ENCODE results near the gene SRC. TPM values are rescaled to one million over a fixed set of nuclear protein-coding genes. Genes with fewer than 3 reads are reported as not detected.

Gene SRC
- total and polyA plus RNA-seq, 2 donors (not counting 3 experiments of a cell fraction or from before 2014, with no cell fraction given), result 22.6 to 29.4 TPM

GRCh38 chr20:37315021-37315451 lies 30.9 kb upstream of the SRC start:
- DNase-seq (ENCODE audit: low read depth, low spot score) (no peak), FAIRE-seq (no peak)
- Histone ChIP-seq H3K27me3 (ENCODE audit: control insufficient read depth in 2 of 2, insufficient read depth in 2 of 2, low read length in 2 of 2) (no peaks in the 10 kb centered on the region), H3K9ac (replicated peaks; ENCODE audit: extremely low read depth, insufficient read depth, low read length) (no peak overlapping the region), H3K9me3 (replicated peaks; ENCODE audit: control insufficient read depth, insufficient read depth, low read length) (no peaks in the 10 kb centered on the region), H3K36me3 (ENCODE audit: control insufficient read depth in 2 of 2, extremely low read depth in 1 of 2, insufficient read depth in 2 of 2, low read length in 2 of 2) (peaks cover 0 to 5% of the 10 kb centered on the region in 2 experiments), H3K9me1 (replicated peaks; ENCODE audit: control insufficient read depth, extremely low read depth, insufficient read depth, low read length) (no peaks in the 10 kb centered on the region), H3K4me3 (replicated peaks in 1 of 3; ENCODE audit: insufficient read depth in 1 of 3, low read depth in 1 of 3, low read length in 3 of 3) (no peak overlapping the region), H3K27ac (ENCODE audit: insufficient read depth, low read depth, low read length) (no peak overlapping the region), H2AFZ (ENCODE audit: low read depth, low read length) (no peak overlapping the region), H3K4me1 (ENCODE audit: control insufficient read depth, extremely low read depth, insufficient read depth, low read length) (no peaks in the 10 kb centered on the region), H3K79me2 (ENCODE audit: control insufficient read depth, insufficient read depth, low read length) (peaks cover 2% of the 10 kb centered on the region), H3K4me2 (ENCODE audit: insufficient read depth, low read length) (no peak overlapping the region), H4K20me1 (replicated peaks; ENCODE audit: control insufficient read depth, extremely low read depth, insufficient read depth, low read length) (no peaks in the 10 kb centered on the region)
- POLR2A ChIA-PET, result interaction anchor here (0.5 kb wide), 1 partner anchor 51 kb away, joined by 5 read pairs; no protein-coding TSS in a partner anchor
- no TSS peak for BruUV-seq (replicated peaks)
- CTCF ChIA-PET, result no interaction called here
- dilution Hi-C loops (cut with MboI; ENCODE audit: extremely low pct_ligation_motif_present, low sequenced_read_pairs) (no loop called here), intact Hi-C loops (cut with micrococcal nuclease) (no loop called here)
- no peak for TF ChIP-seq MAX (IDR thresholded peaks at IDR 0.05; ENCODE audit: insufficient read depth, insufficient read length)
- no peak for TF ChIP-seq JUN (IDR thresholded peaks at IDR 0.05; ENCODE audit: borderline replicate concordance, insufficient read depth, insufficient read length, low read depth)
- TF ChIP-seq FOS (IDR thresholded peaks at IDR 0.05; ENCODE audit: borderline replicate concordance, insufficient read depth, low read length), result no peak
- TF ChIP-seq POLR2A (IDR thresholded peaks at IDR 0.05; ENCODE audit: low read depth, low read length), result no peak
- TF ChIP-seq GATA2 (IDR thresholded peaks at IDR 0.05; ENCODE audit: insufficient read depth, insufficient read length, low read depth, low read length), result no peak
- no peak for TF ChIP-seq MYC (IDR thresholded peaks at IDR 0.05; ENCODE audit: low read depth, low read length)
- TF ChIP-seq POLR2AphosphoS5 (IDR thresholded peaks at IDR 0.05; ENCODE audit: insufficient read depth, low read depth, low read length), result no peak
- no peak for TF ChIP-seq EZH2 (IDR thresholded peaks at IDR 0.05; ENCODE audit: borderline replicate concordance, low read depth, low read length, severe bottlenecking)
- no peak for TF ChIP-seq CTCF (IDR thresholded peaks at IDR 0.05; ENCODE audit: extremely low read depth in 1 of 2, insufficient read depth in 1 of 2, low read depth in 1 of 2, low read length in 2 of 2)

All from endothelial cell of umbilical vein (primary cell).